ENCODE data around the gene RRAS.

RRAS gene

DNA sequence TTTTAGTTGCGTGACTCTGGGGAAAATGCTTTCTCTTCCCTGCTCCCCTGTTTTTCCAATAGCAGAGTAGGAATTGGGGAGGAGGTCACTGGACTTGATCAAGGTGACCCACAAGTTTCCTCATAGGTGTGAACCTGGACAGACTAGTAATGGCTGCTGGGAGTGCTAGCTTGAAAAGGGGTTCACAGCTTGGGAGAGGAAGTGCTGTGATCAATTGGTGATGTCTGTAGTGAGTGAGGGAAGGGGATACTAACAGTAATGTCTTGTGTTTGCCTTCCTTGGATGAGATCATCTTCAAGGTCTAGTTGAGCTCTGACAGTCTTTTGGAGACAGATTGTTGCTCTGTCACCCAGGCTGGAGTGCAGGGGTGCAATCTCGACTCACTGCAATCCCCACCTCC lies 27.5 kb upstream of the RRAS start:
- ChIA-PET CTCF (interaction anchor here (0.9 to 2.0 kb wide), 3 partner anchors 9 to 98 kb away, joined by 5 read pairs; no protein-coding TSS in a partner anchor), POLR2A (no interaction called here)
- TF ChIP-seq, protein P1, sequence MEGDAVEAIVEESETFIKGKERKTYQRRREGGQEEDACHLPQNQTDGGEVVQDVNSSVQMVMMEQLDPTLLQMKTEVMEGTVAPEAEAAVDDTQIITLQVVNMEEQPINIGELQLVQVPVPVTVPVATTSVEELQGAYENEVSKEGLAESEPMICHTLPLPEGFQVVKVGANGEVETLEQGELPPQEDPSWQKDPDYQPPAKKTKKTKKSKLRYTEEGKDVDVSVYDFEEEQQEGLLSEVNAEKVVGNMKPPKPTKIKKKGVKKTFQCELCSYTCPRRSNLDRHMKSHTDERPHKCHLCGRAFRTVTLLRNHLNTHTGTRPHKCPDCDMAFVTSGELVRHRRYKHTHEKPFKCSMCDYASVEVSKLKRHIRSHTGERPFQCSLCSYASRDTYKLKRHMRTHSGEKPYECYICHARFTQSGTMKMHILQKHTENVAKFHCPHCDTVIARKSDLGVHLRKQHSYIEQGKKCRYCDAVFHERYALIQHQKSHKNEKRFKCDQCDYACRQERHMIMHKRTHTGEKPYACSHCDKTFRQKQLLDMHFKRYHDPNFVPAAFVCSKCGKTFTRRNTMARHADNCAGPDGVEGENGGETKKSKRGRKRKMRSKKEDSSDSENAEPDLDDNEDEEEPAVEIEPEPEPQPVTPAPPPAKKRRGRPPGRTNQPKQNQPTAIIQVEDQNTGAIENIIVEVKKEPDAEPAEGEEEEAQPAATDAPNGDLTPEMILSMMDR (IDR thresholded peaks at IDR 0.05; ENCODE audit: insufficient read depth, low read length, missing control alignments), result no peak
- no peak for DNase-seq (ENCODE audit: low read depth, low spot score)
- H3K4me3 ChIP-seq (ENCODE audit: low read depth, low read length), result no peak overlapping the region

DNA sequence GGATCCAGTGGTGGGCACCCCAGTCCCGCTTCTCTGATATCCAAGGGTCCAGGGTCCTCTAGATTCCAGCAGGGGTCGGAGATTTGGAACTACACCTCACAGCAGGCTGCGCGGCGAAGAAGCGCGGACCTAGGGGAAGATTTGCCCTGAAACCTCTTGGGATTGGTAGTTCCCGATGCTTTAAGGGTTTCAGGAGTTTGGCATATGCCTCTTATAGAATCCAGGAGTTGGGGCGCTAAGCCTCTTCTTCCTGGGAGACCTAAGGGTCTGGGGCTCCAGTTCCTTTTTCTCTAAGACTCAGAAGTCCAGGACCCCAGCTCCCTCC lies 26.1 kb upstream of the RRAS start:
- ChIA-PET CTCF (interaction anchor here (0.9 to 5.3 kb wide), 4 partner anchors 8 to 163 kb away, joined by 3 to 48 read pairs (median 5); no protein-coding TSS in a partner anchor), POLR2A (interaction anchor here (2.0 kb wide), 2 partner anchors 10 to 76 kb away, joined by 13 to 17 read pairs; partner anchors contain the start of gene PRMT1)
- TF ChIP-seq, protein P1 (IDR thresholded peaks at IDR 0.05; ENCODE audit: insufficient read depth, low read length, missing control alignments), result no peak
- peak overlapping the region; percentile 68 for H3K4me3 ChIP-seq (ENCODE audit: low read depth, low read length)
- DNase-seq (ENCODE audit: low read depth, low spot score), result no peak

DNA sequence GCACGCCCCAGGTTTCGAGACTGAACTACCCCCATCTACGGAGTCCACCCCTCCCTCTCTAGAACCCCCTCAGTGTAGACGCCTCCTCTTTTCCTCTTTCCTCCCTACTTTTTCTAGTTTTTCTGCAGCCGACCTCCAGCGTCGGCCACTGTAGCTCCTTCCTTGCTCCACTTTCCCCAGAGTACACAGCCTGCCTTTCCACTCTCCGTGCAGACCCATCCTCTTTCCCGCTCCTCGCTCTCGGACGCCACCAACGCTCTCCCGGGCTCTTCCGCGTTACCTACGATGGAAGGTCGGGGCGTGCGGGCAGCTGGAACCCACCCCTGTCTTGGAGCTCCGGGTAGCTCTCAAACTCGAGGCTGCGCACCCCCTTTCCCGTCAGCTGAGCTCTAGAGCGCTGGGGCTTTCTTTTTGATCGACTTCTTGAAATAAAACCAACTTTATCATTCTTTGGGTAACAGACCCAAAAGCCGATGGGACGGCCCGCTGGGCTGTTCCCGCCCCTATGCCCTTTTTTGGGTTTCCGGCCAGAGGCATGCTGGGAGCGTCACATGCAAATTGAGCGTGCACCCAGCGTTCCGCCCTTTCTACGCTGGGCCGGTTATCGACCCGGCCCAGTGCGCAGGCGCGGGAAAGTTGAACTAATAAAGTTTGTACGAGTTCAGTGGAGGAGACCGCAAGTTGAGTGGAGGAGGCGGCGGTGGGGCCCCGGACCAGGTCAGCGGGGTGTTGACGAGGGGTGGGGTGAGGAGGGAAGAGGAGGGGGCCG lies 25.6 kb upstream of the RRAS start, which contains the start of the genes BCL2L12 and IRF3:
TSS of gene BCL2L12 (plus strand) at position 583 of the 769 bp plus-strand sequence. CDS start 760 bp downstream, outside the sequence.
TSS of gene IRF3 (minus strand) at position 507 of the 769 bp plus-strand sequence. CDS start 1,019 bp downstream, outside the sequence.
- peak; percentile 68 for DNase-seq (ENCODE audit: low read depth, low spot score)
- H3K4me3 ChIP-seq (ENCODE audit: low read depth, low read length), result peak within 1 kb of the TSS; percentile 96
- CTCF ChIA-PET, result interaction anchor here (0.9 to 5.3 kb wide), 4 partner anchors 9 to 163 kb away, joined by 3 to 48 read pairs (median 6); no protein-coding TSS in a partner anchor
- TF ChIP-seq, protein P1 (IDR thresholded peaks at IDR 0.05; ENCODE audit: insufficient read depth, low read length, missing control alignments), result peak; percentile 4
- POLR2A ChIA-PET, result interaction anchor here (1.3 to 2.1 kb wide), 5 partner anchors 10 to 75 kb away, joined by 4 to 17 read pairs (median 8); partner anchors contain the start of genes PRMT1 and SCAF1

DNA sequence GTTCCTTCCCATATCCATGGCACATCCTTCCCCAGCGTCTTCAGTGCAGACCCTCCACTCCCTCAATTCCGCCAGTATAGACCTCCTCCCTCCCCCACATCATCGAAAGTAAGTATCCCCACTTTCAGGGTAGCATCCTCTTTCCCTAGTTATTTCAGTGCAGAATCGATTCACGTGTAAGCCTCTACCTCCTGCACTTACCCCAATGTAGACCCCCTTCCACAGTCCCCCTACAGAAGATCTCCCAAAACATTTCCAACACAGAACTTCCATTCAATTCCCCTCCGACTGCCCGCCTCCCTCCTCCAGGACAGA lies 25.1 kb upstream of the RRAS start:
- CTCF ChIA-PET, result interaction anchor here (0.9 to 5.3 kb wide), 5 partner anchors 9 to 162 kb away, joined by 3 to 48 read pairs (median 5); no protein-coding TSS in a partner anchor

DNA sequence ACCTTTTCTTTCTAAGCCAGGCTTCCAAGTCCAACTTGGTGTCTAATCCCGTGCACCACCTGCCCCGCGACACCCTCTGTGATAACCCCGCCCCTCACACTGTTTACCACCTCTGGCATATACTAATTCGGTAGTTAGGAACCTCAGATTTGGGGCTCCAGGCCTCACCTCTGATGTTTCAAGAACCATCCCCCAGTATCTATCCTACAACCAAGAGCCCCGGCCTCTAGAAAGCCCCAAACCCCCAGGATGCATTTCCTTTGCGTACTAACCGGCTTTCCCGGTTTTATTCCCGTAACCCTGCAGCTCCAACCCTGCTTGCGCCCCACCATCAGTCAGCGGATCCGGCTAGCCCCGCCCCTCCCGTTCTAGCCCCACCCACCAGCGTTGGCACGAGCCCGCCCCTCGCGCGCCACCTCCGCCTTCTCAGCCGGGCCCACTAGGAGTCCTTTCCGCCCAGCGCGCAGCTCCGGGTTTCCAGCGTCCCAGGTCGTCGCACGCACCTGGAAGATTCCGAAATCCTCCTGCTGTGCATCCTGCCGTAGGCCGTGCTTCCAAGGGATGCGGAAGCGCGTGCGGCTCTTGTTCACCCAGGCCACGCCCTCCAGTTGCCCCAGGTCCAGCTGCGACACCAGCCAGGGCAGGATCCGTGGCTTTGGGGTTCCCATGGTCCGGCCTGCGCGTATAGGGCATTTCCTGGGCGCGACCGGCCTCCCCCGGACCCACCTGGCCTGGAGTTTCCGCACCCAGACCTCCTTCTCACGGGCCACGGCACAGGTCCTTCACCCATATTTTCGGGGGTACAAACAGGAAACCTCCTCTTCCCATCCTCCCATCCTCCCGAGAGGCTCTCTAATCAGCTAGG lies 24.5 kb upstream of the RRAS start:
- H3K4me3 ChIP-seq (ENCODE audit: low read depth, low read length), result peak overlapping the region; percentile 96
- POLR2A ChIA-PET, result interaction anchor here (0.6 to 2.1 kb wide), 8 partner anchors 9 to 74 kb away, joined by 3 to 17 read pairs (median 5); partner anchors contain the start of genes PRMT1 and SCAF1
- DNase-seq (ENCODE audit: low read depth, low spot score), result no peak
- TF ChIP-seq, protein P1 (IDR thresholded peaks at IDR 0.05; ENCODE audit: insufficient read depth, low read length, missing control alignments), result peak; percentile 26
- CTCF ChIA-PET, result interaction anchor here (1.2 to 5.3 kb wide), 5 partner anchors 9 to 162 kb away, joined by 3 to 48 read pairs (median 6); no protein-coding TSS in a partner anchor

More for the DNA sequence above, 25.1 kb upstream of the RRAS start:
- POLR2A ChIA-PET, result interaction anchor here (1.2 to 2.1 kb wide), 6 partner anchors 11 to 75 kb away, joined by 3 to 17 read pairs (median 7); partner anchors contain the start of genes PRMT1 and SCAF1
- H3K4me3 ChIP-seq (ENCODE audit: low read depth, low read length), result peak overlapping the region; percentile 96
- DNase-seq (ENCODE audit: low read depth, low spot score), result no peak
- TF ChIP-seq, protein P1 (IDR thresholded peaks at IDR 0.05; ENCODE audit: insufficient read depth, low read length, missing control alignments), result no peak
